Stimulated activated CD4-positive, alpha-beta T cell treated with anti-CD3 and anti-CD28 coated beads, Interleukin-12 subunit alpha, Interleukin-12 subunit beta, amount 100 ng/mL, for 48 hours (primary cell): ENCODE data around the gene TEK.
"Not testable (repeated sequence)": the region's sequence is repeated elsewhere in the genome, so short reads cannot be mapped to it uniquely, and the experiment has no call there.

ENCODE experiments used
- DNase-seq, 3 donors: peaks; one replicate each; pipeline ENCODE4 v3.0.0-alpha.2; 2020; ENCODE audit warnings: low read depth in 2 of 3, low spot score in 1 of 3

The TEK gene

DNA sequence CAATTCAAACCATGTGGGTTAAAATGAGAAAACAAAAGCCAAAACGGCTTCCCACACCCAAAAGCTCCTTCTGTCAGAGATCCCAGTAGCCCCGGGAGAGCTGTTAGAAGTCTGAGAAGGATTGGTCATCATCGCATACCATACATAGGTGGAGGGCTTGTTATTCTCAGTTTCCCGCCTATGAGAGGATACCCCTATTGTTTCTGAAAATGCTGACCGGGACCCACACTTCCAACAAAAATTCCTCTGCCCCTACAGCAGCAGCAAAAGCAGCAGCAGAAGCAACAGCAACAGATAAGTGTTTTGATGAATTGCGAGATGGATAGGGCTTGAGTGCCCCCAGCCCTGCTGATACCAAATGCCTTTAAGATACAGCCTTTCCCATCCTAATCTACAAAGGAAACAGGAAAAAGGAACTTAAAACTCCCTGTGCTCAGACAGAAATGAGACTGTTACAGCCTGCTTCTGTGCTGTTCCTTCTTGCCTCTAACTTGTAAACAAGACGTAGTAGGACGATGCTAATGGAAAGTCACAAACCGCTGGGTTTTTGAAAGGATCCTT, at the start of gene TEK:
TEK (plus strand) TSS at position 245 of the 561 bp plus-strand sequence. CDS start 366 bp downstream, outside the sequence.
- no peak for DNase-seq

DNA sequence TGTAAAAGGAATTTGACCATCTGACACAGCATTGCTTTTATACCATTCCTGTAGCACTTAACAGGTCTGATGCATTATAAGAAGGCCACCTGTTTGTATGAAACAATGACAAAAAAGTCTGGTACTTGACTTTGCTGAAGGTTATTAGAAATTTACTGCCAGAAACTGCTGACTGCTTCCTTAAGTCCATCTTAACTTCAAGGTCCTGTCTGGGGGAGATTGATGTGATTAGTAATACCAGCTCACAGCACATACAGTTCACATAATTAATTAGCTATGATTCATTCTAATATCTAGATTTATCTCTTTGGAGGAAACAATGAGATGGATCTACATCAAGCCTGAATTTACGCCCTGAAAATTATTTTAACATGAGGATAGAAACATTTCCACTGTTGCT, 49.6 kb upstream of the TEK start:
- DNase-seq: no peak

DNA sequence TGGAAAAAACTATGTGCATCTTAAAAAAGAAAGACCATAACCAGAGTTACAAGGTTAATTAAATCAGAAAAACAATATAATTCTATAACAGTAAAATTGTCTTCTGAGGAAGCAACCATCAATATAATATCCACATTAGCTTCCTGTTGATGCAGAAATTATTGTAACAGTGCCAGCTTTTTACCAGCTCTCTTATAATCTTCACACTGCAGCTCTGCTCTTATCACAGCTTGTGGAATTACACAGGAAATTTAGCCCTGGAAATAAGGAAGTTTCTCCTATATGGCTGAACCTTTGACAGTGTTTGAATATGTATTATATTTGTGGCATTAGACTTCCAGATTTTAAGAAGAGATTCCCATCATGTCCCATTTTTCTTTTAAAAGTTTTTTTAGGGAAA, 49.1 kb upstream of the TEK start:
- DNase-seq: no peak

DNA sequence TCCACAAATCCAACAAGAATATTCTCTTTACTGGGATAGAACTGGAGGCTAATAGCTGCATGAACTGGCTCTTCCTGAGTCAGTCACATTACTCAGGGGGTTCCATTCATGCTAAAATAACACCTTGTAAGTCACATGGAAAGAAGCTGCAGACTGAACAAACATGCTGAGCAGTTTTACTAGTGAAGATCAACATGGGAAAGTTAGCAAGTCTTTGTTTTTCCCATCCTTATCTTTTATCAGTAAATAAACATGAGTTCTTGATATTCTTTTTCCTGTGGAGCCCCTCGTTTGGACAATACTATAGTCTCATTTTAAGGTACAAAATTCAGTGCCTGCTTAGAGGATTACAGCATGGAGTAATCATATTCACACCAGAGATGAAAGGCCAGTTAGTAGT, 43.7 kb upstream of the TEK start:
- DNase-seq: no peak

DNA sequence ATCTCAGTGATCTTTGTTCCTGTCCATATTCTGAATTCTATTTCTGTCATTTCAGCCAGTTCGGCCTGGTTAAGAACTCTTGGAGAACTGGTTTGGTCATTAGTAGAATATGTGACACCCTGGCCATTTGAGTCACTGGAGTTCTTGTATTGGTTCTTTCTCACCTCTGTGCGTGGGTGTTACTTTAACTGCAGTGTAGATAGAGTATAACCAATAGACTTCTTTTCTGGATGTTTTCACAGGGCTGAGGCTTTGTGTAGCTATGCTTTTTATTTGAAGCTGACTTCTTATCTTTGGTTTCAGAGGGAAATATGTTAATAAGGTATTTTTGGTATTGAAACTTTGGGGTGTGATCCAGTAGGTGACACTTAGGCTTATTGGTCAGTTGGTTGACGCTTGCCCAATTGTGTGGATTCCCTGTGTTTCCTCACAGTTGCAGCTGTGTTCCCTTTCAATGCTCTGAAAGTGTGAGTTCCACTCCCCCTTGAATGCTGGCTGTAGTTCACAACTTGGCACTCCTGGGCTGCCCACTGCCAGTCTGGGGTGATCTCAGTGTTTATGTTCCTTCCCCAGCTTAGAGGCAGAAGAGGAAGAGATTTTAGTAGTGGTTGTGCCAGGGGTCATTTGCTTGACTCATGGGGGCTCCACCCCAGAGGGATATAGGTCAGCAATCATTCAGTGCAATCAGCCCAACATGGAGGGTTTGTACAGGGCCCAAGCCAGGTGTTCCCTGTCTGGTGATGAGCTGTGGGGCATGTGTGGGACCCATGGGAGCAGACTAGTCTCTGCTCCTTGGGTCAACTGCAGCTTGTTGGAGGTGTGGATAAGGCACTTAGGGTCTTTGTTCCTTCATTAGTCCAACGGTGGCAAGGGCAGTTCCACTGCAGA, 34.9 kb upstream of the TEK start:
- no peak for DNase-seq

DNA sequence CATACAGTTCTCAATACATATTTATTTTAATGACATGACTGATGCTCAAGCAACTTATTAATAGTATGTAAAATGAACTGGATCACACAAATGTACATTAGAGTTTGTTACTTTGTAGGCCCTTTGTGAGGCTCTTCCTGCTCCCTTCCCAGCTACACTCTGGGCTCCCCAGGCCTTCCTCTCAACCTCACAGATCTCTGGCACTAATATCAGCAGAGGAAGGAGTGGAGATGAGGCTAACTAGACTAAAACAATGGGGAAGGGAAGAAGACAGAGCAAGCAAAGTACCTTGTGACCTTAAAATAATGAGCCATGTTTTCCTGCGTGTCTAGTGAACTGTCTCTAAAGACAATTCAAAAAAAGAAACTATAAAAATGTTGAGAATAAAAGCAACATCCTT, 30.3 kb upstream of the TEK start:
- DNase-seq: no peak

DNA sequence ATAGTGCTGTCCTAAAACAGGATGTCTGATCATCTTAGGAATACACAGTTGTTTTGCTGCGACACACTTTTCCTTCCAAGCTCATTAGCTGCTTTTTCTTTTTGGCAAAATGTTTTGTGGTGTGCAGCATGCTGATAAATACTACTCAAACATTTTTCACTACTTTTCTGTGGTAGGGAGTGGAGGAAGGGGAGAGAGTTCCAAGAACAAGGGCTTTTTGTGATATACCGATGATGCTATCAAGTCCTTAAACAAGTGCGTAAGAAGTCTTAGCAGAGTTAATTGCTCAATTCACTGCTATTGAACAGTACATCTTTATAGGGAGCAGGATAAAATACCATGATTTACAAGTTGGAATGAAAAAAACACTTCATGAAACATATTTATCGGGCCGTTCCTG, 23.6 kb upstream of the TEK start:
- DNase-seq: no peak

DNA sequence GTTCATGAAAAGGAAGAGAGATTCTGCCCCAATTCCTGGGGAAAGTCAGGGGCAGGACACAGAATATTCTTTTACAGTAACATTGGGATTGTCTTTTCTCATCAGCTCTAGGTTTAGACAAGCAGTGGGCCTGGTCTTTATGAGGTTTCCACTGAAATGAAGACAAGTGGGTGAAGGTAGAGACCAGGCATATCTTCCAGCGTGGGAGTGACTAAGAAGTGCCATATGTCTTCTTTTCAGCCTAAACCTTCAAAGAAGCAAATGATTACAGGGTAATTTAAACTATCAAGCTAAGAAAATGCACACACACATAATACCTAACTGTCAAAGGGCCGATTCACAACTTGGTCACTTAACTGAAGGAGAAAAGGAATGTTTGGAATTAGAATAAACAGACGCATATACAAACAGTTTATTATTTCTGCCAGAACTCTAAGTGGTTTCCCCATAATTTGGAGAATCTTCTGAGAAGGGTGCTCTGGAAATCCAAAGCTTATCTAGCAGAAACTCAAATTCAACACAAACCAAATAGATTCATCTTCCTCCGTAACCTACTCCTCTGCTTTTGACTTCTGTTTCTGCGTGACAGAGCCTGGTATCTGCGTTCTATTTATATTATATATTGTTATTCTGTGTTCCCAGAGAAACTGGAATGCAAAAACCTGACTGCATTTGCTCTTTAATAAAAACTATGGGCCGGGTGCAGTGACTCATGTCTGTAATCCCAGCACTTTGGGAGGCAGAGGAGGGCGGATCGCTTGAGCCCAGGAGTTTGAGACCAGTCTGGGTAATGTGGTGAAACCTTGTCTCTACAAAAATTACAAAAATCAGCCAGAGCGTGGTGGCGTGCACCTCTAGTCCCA, 22.0 kb upstream of the TEK start:
- DNase-seq: no peak

DNA sequence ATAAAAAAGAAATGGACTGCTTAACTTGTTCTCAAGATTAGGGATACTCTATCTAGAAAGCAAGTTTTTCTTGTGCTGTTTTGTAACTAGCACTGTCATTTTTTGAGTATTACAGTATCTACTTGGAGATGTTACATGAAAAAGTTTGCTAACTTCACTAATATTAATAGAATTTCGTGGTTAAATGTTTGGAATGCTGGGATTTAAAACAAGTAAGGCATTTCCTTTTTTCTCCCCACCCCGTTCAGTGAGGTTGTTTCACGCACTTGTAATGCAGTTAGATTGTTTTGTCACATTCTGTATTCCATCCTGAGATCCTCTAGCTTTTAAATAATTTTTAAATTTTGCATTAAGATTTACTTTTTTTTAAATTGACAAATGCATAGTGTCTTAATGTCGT, 20.0 kb upstream of the TEK start:
- no peak for DNase-seq

DNA sequence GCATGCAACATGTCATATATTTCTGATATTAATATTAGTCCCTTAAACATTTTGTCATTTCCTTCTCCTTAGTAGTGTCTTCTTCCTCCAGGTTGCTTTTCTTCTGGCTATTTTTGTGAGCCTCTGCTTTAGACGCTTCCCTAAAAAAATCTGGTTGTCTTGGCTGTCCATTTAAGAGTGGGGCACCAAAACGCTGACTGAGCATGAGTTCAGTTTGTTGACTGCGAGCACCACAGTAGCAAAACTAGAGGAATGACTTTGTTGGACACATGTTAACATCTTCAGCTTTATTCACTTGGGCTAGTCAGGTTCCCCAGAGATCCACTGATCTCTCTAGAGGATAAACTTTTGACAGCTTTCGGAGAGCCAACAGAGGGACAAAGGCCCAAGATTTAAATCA, 19.3 kb upstream of the TEK start:
- no peak for DNase-seq

DNA sequence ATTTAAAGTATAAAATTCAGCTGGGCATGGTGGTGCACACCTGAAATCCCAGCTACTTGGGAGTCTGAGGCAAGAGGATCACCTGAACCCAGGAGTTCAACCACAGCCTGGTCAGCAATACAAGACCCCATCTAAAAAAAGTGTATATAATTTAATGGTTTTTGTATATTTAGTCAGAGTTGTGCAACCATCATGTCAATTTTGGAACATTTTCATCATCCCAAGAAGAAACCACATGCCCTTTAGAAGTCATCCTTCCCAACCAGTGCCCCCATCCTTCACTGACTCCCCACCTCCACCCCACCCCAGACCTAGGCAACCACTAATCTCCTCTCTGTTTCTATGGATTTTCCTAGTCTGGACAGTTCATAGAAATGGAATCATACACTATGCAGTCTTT, 18.8 kb upstream of the TEK start:
- no peak for DNase-seq

DNA sequence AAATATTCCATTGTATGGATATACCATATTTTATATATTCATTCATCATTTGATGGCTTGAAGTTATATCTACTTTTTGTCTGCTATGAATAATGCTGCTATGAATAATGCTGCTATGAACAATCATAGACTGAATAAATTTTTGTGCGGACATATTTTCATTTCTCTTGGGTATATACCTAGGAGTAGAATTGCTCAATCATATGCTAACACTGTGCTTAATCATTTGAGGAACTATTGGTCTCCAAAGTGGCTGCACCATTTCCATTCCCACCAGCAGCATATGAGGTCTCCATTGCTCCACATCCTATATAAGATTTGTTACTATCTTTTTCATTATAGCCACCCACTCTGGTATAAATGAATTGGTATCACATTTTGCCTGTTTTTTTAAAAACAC, 18.3 kb upstream of the TEK start:
- no peak for DNase-seq

DNA sequence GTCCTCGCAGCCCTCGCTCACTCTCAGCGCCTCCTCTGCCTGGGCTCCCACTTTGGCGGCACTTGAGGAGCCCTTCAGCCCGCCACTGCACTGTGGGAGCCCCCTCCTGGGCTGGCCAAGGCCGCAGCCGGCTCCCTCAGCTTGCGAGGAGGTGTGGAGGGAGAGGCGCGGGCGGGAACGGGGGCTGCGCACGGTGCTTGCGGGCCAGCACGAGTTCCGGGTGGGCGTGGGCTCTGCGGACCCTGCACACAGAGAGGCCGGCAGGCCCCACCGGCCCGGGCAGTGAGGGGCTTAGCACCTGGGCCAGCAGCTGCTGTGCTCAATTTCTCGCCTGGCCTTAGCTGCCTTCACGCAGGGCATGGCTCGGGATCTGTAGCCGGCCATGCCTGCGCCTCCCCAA, 16.5 kb upstream of the TEK start:
- DNase-seq: not testable (repeated sequence)

DNA sequence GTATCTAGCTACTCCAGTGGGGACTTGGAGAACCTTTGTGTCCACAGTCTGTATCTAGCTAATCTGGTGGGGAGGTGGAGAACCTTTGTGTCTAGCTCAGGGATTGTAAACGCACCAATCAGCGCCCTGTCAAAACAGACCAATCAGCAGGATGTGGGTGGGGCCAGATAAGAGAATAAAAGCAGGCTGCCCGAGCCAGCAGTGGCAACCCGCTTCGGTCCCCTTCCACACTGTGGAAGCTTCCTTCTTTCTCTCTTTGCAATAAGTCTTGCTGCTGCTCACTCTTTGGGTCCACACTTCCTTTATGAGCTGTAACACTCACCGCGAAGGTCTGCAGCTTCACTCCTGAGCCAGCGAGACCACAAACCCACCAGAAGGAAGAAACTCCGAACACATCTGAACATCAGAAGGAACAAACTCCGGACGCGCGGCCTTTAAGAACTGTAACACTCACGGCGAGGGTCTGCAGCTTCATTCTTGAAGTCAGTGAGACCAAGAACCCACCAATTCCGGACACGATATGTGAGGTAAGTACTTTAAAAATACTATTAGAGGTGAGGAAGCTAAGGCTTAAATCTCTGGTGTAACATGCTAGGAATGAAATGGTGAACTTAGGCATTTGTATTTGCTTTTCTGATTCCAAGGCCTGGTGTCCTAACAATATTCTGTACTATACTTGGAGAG, 15.5 kb upstream of the TEK start:
- not testable (repeated sequence) for DNase-seq

DNA sequence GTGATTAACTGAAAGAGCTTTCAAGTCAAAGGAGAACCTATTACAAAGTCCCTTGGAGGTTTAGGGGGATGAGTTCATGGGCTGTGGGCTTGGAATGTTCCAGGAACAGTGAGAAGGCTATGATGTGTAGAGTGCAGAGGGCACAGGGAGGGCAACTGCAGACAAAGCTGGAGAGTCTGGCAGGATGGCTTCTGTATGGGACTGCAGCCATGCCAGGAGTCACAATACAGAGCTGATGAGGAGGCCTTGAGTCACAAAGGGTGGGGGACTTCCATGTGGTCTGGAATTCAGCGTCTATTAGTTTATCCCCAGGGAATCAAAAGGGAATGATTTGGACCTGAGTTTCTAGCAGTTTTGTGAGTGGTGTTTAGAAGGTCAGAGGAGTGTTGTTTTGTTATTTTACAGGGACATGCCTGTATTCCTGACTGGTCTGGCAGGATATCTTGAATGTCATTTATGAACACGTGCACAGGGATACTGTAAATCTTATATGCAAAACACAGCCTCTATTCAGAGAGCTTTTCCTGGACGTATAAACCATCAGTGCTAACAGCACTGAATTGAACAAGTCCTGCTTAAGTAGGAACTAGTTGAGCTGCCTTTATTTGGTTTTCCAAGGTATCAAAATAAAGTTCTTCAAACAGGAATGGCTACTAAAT, 14.3 kb upstream of the TEK start:
- no peak for DNase-seq

DNA sequence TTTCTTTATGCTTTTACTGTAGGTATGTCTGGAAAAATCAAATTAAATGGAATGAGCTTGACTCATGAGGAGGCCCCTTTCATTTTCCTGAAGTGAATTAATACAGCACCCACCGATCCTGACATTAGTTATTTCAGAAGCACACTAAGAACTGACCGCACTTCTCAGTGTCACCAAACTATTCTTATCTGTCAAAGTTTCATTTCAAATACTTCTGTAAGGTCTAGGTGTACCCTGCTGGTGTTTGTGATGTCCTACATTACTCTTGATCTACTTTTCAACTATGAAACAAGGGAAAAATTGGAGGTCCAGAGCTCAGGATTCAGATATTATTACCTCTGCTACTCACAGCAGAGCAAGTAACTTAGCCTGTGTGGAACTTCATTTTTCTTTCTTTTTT, 1.8 kb upstream of the TEK start:
- DNase-seq: no peak

DNA sequence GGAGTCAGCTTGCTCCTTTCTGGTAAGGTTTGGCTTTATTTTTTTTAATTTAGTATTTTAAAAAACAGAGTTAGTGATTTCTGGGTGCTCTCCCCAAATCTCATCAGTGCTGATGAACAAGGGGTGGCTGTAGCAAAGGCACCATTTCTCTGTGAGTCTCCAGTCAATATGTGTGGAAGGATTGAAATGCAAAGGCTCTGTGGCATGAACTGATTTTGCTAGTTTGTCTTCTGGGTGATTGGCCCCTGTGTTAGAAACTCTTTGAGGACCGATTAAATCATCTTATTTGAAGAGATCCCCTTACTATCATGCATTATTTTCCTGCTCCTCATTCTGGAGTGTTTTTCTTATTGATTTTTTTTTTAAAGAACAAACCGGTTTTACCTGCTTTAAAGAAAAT, 596 bp downstream of the TEK start:
- no peak for DNase-seq

DNA sequence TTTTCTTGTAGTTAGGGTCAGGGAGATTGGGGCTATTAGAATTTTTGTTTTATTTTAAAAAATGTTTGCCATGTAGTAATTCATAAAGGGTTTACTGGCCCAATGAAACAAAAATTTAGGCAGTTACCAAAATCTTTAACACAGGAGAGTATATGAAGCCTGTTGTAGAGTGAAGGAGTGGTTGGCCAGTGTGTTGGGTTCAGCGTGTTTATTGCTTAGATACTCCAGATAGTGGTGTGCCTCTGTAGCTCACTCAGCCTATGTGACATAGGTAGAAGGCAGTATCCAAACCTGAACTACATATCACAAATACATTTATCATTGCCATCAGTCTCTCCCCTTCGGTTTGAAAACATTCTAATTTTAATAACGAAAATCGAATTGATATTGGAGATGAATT, 1.2 kb downstream of the TEK start:
- DNase-seq: no peak

DNA sequence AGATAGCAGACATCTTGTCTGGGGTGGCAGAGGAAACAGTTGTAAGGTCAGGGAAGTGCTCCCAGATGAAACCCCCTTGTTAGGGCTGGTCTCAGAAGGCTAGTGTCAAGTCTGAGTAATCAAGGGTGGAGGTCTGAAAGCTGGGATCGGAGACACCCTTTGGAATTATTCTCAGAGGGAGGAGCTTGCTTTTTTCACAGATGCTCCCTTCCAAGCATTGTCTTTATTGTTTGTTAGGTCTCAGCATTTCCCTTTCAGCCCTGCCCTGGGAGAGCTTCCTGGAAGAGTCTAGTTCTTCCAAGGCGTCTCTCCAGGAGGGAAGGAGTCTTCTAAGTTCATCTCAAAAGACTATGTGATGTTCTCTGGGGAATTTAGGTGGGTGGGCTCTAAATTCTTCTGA, 3.2 kb downstream of the TEK start:
- DNase-seq: no peak

DNA sequence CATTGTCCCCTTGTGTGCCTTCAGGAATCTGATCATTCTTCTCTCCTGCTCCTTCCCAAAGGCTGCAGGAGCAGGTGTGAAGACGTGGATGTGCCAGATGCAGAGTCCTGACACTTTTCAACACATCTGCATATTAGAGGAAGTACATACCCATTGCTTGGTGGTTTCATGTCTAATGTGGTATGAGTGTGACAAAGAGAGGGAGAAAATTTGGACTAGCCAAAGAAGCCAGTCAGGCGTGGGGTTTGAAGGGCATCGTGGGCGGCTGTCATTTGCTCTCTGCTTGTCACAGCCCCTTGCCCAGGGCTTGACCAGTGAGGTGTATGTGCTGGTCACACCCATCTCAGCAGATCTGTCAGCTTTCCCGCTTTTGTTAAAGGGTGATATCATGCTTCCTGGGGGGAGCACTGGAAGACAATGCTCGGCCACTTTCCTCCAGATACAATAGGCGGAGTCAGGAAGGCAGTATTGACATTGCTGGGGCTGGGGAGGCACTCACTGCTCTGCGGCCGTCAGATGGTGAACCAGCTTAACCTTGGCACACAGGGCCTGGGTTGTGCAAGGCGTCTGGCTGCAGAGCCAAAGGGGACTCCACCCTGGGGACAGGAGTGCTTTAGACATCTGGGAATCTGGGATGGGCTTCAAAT, 8.6 kb downstream of the TEK start:
- no peak for DNase-seq
